Measurements from ENCODE around the gene HASPIN. TPM values are rescaled to one million over a fixed set of nuclear protein-coding genes. Genes with fewer than 3 reads are reported as not detected.
"Not testable (repeated sequence)": the region's sequence is repeated elsewhere in the genome, so short reads cannot be mapped to it uniquely, and the experiment has no call there.

HASPIN gene
- total RNA-seq, 6 experiments from 2014 or later, result 3.5 to 8.0 (median 7.0) TPM

DNA sequence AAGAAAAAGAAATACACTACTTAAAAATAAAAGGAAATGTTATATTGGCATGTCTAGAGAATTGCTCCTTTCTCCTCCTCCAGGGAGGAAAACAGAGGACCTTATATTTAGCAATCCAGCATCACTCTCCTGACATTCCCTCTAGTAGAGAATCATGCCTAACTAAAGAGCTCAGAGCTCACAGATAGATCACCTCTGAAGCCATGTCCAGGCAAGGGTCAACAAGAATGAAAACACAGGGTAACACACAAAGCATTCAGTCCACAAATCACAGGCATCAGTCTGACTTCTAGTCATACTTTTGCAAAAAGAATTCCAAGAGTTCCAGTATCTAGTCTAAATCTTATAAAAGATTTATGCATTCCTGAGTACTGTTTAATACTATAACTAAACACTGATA lies 4.4 kb upstream of the HASPIN start:
- Mint-ChIP-seq H3K4me1 (ENCODE audit: low read depth) (peaks cover 43% of the 10 kb centered on the region), H3K9me3 (no peaks in the 10 kb centered on the region), H3K36me3 (ENCODE audit: low read depth) (peaks cover 12% of the 10 kb centered on the region), H3K27ac (peak overlapping the region; percentile 80), H3K4me3 (peak overlapping the region; percentile 37; the same call in 1 of the 2 replicates), H3K27me3 (ENCODE audit: insufficient read depth) (no peaks in the 10 kb centered on the region; the same call in 1 of the 2 replicates)
- DNase-seq, result peak; percentile 36
- TF ChIP-seq, protein P1, sequence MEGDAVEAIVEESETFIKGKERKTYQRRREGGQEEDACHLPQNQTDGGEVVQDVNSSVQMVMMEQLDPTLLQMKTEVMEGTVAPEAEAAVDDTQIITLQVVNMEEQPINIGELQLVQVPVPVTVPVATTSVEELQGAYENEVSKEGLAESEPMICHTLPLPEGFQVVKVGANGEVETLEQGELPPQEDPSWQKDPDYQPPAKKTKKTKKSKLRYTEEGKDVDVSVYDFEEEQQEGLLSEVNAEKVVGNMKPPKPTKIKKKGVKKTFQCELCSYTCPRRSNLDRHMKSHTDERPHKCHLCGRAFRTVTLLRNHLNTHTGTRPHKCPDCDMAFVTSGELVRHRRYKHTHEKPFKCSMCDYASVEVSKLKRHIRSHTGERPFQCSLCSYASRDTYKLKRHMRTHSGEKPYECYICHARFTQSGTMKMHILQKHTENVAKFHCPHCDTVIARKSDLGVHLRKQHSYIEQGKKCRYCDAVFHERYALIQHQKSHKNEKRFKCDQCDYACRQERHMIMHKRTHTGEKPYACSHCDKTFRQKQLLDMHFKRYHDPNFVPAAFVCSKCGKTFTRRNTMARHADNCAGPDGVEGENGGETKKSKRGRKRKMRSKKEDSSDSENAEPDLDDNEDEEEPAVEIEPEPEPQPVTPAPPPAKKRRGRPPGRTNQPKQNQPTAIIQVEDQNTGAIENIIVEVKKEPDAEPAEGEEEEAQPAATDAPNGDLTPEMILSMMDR (IDR thresholded peaks at IDR 0.05), result no peak

DNA sequence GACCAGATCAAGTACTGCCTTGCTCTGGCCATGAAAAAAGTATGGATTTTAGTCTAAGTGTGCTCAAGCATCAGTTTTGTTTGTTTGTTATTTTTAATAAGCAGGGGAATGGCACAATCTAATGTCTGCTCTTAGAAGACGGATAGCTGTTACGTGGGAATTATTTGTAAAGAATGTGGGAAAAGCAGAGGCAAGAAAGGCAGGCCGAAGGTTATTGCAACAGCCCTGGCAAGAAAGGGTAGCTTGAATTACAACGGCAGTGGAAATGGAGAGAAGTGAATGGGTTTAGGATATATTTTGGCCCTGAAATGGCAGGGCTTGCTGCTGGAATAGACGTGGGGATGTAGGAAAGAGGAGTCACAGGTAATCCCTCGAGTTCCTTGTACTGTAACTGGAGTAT lies 987 bp upstream of the HASPIN start:
- Mint-ChIP-seq H3K27me3 (ENCODE audit: insufficient read depth) (no peaks in the 10 kb centered on the region; the same call in 1 of the 2 replicates), H3K9me3 (no peaks in the 10 kb centered on the region), H3K27ac (peak overlapping the region; percentile 88), H3K4me3 (peak overlapping the region; percentile 97), H3K36me3 (ENCODE audit: low read depth) (peaks cover 14% of the 10 kb centered on the region; the same call in 1 of the 2 replicates), H3K4me1 (ENCODE audit: low read depth) (peaks cover 68% of the 10 kb centered on the region)
- TF ChIP-seq, protein P1 (IDR thresholded peaks at IDR 0.05), result no peak
- no peak for DNase-seq

DNA sequence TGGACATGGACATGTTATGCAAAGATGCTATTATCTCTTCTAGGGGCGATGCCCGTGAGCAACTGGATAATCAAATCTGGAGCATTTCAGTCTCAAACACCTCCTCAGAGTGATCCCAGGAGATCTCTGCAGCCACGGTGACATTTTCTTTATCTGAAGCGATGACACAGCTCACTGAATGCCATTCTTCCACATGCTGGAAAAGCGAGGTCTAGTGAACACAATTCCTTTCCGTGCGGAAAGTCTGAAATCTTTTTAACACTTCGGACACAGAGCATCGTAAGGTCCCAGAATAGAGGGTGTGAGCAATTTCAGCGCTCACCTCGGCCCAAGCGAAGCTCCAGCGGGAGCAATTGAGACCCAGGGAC lies 531 bp upstream of the HASPIN start:
- peak overlapping the region; percentile 88 for H3K27ac Mint-ChIP-seq
- DNase-seq, result peak; percentile 6
- peaks cover 68% of the 10 kb centered on the region for H3K4me1 Mint-ChIP-seq (ENCODE audit: low read depth)
- TF ChIP-seq, protein P1 (IDR thresholded peaks at IDR 0.05), result no peak
- H3K9me3 Mint-ChIP-seq, result no peaks in the 10 kb centered on the region
- peak overlapping the region; percentile 97 for H3K4me3 Mint-ChIP-seq
- peaks cover 14% of the 10 kb centered on the region; the same call in 1 of the 2 replicates for H3K36me3 Mint-ChIP-seq (ENCODE audit: low read depth)
- H3K27me3 Mint-ChIP-seq (ENCODE audit: insufficient read depth), result no peaks in the 10 kb centered on the region; the same call in 1 of the 2 replicates

DNA sequence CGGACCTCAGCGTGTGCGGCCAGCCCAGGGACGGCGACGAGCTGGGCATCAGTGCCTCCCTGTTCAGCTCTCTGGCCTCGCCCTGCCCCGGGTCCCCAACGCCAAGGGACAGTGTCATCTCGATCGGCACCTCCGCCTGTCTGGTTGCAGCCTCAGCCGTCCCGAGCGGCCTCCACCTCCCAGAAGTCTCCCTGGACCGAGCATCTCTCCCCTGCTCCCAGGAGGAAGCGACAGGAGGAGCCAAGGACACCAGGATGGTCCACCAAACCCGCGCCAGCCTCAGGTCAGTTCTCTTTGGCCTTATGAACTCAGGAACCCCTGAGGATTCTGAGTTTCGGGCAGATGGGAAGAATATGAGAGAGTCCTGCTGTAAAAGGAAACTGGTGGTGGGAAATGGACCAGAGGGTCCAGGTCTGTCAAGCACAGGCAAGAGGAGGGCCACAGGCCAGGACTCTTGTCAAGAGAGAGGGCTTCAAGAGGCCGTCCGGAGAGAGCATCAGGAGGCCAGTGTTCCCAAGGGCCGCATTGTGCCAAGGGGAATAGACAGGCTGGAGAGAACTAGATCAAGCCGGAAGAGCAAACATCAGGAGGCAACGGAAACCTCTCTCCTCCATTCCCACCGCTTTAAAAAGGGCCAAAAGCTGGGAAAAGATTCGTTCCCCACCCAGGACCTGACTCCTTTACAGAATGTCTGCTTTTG lies 825 bp downstream of the HASPIN start:
- no peak for DNase-seq
- Mint-ChIP-seq H3K27me3 (ENCODE audit: insufficient read depth) (no peaks in the 10 kb centered on the region; the same call in 1 of the 2 replicates), H3K27ac (peak overlapping the region; percentile 79), H3K4me3 (peak overlapping the region; percentile 97), H3K36me3 (ENCODE audit: low read depth) (peaks cover 13% of the 10 kb centered on the region; the same call in 1 of the 2 replicates), H3K9me3 (no peaks in the 10 kb centered on the region), H3K4me1 (ENCODE audit: low read depth) (peaks cover 57% of the 10 kb centered on the region)
- TF ChIP-seq, protein P1 (IDR thresholded peaks at IDR 0.05), result no peak

DNA sequence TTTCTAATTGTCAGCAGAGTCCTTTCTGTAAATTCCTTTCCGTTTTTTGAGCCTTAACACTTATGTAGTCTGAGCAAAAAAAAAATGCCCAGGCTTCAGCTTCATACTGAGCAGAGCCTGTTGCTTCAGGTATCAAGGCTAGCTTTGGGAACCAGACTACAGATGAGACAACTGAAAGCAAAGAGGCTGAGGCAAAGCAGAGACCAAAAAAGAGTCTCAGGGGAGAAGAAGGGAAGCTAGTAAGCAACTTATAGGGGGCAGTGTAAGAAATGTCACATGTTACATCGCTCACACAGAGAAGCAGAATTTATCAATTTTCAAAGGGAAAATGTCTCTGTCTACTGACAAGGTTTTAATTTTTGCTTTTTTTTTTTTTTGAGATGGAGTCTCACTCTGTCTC lies 3.3 kb downstream of the HASPIN start:
- H3K36me3 Mint-ChIP-seq (ENCODE audit: low read depth), result peaks cover 13% of the 10 kb centered on the region; the same call in 1 of the 2 replicates
- no peak overlapping the region for H3K4me3 Mint-ChIP-seq
- no peak overlapping the region for H3K27ac Mint-ChIP-seq
- no peak for DNase-seq
- TF ChIP-seq, protein P1 (IDR thresholded peaks at IDR 0.05), result 0 out of 2 replicates have a peak, but pooled peaks have one; percentile 5
- H3K27me3 Mint-ChIP-seq (ENCODE audit: insufficient read depth), result no peaks in the 10 kb centered on the region
- H3K9me3 Mint-ChIP-seq, result no peaks in the 10 kb centered on the region
- peaks cover 50% of the 10 kb centered on the region for H3K4me1 Mint-ChIP-seq (ENCODE audit: low read depth)

DNA sequence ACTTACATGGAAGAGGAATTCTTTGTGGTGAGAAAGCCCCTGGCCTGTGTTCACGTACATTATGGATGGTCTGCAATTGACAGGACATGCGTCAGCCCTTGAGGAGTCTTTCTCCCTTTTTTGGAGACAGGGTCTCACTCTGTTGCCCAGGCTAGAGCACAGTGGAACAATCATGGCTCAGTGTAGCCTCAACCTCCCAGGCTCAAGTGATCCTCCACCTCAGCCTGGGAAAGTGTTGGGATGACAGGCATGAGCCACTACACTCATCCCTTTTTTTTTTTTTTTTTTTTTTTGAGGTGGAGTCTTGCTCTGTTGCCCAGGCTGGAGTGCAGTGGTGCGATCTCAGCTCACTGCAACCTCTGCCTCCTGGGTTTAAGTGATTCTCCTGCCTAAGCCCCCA lies 4.4 kb downstream of the HASPIN start:
- Mint-ChIP-seq H3K4me1 (ENCODE audit: low read depth) (peaks cover 45% of the 10 kb centered on the region), H3K36me3 (ENCODE audit: low read depth) (peaks cover 13% of the 10 kb centered on the region; the same call in 1 of the 2 replicates)
- not testable (repeated sequence) for H3K9me3 Mint-ChIP-seq; H3K4me3 Mint-ChIP-seq; H3K27ac Mint-ChIP-seq; H3K27me3 Mint-ChIP-seq (ENCODE audit: insufficient read depth); DNase-seq
